ENCODE measurements around the gene SH3GL2.

The SH3GL2 gene

DNA sequence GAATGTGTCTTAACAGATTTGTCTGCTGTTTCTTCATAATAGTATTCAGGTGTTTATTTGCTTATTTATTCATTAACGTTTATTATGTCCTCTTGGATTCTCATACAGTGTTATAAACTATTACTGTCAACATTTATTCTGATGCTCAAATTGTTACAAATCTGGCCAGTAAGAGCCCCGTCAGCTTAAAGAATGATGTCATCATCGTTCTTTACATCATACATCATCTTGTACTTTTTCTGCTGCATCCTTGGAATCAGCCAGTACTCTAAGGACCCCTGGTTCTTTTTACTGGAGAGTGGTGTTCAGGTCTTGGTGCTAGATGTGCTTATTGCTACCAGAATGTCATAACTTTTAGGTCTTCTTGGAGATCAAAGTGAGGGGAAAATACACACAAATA is 86.6 kb downstream of the SH3GL2 start:
- no peak for DNase-seq

DNA sequence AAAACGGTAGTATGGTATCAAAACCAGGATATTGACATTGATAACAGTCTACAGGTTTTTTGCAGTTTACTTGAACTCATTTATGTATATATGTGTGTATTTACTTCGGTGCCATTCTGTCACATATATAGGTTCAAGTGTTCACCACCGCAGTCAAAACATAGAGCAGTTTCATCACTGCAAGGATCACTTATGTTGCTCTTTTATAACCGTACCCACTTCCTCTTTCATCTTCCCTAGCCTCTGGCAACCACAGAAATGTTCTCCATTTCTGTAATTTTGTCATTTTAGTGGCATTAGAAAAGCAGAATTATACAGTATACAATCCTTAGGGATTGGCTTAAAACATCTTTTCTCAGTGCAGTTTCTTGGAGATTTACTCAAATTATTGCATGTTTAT is 90.3 kb downstream of the SH3GL2 start:
- no peak for DNase-seq

DNA sequence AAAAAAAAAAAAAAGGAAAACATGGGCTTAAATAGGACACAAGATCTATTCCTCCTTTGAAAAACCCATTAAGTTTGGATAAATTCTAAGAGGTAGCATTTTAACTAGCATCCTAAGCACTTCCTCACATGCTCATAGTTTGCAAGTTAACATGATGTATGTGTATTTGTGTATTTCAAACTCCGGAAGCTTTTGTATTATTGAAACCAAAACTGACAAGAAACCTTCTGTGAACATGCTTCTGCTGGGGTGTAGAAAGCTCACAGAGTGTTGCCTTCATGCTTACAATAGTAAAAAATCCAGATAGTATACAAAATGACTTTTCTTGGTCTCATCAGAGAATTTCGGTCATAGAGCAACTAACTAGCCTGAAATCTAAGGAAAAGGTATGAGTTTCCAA is 103.8 kb downstream of the SH3GL2 start:
- no peak for DNase-seq

DNA sequence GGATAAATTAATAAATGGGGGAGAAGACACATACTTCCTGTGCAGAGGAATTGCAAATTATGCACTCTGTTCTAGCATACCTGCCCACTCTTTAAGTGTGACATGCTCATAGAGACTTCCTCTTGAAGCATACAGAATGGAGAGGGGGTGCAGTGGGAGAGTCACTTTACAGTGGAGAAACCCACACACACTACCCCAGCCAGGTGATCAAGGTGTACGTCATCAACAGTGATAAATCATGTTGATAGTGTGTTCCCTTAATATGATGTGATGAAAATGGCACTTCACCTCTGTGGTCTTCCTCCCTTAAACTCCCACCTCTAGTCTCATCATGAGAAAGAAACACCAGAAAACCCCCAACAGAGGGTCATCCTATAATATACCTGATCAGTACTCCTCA is 110.0 kb downstream of the SH3GL2 start:
- DNase-seq: no peak

DNA sequence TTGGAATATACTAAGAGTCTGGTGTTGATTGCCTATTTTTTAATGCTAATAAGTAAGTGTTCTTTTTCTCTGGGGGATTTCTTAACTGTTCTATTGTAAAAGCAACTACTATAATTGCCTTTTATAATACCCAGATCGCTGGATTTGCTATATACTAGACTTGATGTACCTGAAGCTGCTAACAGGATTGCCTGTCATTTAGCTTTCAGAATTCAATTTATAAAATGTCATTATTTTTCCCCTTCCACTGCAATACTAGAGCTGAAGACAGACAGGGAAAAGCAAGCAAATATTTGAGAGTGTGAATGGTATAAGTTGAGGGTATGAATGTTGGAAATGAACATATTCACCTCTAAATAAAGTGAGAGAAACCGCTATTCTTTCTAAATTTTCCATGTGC is 115.5 kb downstream of the SH3GL2 start:
- DNase-seq: no peak

DNA sequence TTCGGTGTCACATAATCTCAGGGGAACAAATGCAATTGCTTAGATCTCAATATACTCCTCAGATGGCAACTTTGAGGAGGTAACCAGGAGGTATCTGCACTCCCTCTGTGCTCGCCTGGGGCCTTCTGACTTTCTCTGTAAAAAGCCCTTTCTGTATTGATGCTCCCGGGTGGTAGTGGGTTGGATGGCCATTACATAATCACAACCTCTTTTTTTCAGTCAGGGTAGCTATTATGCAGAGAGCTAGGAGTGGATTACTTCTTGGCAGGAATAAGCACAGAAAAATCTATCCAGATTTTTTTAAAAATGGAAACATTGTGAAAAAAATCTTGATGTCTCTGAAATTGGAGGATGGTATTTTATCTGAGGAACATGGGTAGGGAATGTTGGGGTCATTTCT is 116.6 kb downstream of the SH3GL2 start:
- no peak for DNase-seq

DNA sequence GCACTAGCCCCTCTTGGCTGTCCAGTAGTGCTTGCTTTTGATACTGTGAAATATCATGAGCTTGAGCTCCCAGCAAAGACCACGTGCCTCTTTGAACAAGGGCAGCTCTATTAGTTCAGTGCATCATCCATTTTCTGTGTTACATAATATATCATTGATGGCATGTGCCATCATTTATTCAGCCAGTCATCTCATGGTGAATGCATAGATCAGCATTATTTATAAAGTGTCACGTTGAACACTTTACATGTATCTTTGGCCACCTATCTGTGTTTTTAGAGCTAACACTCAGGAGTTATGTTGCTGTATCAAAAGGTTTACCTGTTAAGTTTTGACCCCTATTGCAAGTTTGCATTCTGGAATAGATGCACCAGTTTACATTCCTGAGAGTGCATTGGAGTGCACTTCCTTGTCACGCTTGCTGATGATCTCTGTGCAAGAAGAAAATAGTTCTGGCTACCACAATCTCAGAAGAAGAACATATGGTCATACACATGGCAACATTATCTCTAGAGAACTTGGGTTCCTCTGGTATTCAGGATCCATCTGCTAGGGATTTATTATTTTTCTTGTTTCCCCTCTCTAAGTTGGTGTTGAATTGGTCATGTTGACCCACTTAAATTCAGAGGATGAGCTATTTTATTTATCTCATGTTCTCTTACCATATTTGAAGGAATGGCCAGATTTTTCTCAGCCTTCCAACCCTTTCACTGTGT is 120.9 kb downstream of the SH3GL2 start:
- no peak for DNase-seq

DNA sequence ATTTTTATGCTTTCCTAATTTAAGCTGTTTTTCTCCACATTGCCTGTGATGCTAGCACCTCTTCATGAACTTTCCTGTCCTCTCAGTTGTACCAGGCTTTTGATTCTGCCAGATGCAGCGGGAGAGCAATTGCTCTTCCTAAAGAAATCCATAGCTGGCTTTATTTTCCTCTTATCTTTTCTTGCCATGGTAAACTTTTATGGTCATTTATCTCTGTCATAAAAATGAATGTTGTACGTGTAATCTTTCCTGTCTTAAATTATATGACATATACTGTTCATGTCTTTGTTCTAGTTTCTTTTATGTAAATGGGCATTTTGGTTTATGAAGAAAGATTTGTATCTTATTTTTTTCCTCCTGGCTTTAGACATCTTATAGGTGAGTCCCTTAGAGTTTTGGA is 127.5 kb downstream of the SH3GL2 start:
- no peak for DNase-seq

DNA sequence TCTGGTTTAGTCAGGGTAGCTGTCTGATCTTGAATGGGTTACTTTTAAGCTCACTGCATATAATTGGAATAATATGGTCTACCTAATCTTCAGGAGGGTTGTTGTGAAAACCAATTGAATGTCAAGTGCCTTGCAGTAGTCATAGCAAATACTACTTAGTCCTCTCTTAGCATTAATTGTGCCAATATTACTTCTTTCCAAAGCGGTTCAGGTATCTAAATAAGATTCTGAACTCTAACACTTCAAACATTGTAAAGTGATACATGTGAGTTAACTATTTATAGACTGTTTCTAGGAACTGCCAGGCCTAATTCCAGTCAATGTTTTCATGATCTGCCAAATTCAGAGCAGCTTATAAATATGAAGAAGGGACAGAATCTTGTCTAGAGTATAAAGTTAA is 140.2 kb downstream of the SH3GL2 start:
- no peak for DNase-seq

DNA sequence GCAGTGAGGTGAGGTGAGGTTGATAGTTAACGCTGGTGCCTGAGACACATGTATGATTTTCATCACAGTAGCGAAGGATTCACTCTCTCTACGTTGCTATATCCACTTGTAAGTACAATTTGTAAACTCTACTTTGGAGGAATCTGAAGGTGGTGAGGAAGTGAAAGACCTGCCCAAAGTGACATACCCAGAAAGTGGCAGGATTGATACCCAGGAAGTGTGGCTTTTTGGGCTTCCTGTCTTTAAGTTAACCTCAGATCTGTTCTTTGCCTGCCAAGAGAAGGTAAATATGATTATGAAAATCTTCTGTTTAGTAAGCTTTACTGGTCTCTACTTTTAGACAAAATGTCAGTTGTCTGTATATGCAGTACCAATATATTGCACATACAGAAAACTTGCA is 143.1 kb downstream of the SH3GL2 start:
- DNase-seq: no peak

DNA sequence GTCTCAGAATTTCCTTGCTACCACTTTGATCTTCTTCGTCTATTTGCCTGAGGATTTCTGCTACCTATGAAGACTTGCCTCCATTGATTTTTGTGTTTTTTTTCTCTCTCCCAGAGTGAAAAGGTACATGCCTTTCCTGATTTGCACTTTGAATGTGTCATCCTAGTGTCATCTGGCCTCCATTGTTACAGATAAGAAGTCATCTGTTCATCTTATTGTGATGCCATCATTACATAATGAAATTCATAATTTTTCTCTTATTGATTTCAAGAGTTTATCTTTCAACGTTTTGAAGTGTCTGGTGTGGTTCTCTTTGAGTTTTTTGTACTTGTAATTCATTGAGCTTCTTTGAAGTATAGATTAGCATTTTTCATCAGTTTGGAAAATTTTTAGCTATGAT is 144.8 kb downstream of the SH3GL2 start:
- DNase-seq: no peak

DNA sequence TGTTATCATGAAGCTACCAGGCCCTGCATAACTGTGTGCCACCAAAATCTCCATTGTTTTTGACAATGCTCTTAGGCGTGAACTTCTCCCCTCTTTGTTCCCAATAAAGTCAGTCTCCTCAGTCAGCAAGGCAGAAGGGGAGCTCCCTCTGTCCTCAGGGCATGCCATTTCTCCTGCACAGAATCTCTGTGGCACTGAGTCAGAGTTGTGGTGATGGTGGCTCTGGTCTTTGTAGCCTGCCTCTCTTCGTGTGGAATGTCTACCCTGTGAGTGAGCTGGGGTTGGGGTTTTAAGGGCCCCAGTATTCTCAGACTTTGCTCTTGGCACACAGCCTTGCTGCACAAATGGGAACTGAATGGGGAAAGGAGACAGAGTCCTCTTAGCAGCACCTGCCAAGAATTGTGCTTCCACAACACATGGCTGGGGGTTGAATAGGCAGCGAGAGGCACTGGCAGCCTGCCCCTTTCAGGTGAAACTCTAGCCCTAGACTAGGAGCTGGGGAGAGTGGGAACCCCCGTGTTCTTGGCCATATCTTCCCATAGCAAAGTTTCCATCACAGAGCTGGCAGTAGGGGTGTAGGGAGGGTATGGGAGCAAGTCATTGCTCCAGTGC is 146.6 kb downstream of the SH3GL2 start:
- DNase-seq: no peak

DNA sequence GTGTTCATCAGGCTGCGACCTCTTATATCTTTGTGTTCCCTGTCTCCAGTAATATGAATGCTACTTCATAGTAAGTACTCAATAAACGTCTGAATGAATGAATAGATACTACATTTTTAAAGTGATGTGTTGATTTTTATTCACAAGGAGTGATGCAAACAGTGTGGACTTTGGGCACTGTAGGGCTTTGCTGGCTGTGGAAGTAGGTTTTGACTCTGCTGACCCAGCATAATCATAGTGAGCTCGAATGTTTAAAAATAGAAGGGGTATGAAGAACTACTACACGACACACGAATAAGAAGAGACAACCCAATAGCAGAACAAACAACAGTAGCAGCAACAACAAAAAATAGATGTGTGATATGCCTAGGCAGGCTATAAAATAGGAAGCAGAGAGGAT is 147.4 kb downstream of the SH3GL2 start:
- DNase-seq: no peak

DNA sequence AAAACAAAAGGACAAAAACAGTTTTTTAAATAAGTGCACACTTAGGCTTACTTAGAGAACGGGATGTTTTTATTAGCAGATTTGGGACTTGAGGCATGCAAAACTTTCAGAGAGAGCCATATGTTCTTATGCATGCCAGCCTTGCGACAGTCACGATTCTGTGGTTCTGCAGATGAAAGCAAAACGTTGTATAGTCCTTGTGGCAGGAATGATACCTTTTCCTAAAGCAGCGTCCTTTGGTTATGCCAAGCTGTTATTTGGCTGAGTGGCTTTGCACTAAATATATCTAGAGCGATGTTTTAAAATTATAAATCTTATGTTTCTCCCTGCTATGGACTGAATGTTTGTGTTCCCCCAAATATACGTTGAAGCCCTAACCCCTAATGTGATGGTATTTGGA is 152.0 kb downstream of the SH3GL2 start:
- no peak for DNase-seq

DNA sequence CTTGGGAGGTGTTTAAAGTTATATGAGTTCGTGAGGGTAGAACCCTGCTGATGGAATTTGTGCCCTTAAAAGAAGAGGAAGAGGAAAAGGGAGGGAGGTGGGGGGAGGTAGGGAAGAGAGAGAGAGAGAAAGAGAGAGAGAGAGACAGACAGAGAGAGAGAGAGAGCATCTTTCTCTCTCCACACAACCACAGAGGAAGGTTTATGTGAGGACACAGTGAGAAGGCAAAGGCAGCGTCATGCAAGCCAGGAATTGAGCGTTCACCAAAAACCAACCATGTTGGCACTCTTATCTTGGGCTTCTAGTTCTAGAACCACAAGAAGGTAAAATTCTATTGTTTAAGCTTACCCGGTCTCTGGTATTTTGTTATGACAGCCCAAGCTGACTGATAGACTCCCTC is 152.4 kb downstream of the SH3GL2 start:
- DNase-seq: no peak

DNA sequence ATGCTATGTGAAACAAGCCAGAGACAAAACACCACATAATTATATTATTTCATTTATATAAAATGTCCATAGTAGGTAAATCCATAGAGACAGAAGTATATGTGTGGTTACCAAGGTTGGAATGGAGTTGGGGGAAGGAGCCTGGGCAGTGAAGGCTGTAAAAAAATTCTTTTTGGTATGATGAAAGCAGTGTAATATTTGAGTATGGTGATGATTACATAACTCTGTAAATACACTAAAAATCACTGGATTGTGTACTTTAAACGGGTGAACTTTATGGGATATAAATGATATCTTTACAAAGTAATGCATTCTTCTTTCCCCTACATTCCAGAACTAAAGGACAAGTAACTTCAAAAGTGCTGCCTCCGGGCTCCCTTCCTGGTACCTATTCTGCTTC is 155.8 kb downstream of the SH3GL2 start:
- DNase-seq: no peak

DNA sequence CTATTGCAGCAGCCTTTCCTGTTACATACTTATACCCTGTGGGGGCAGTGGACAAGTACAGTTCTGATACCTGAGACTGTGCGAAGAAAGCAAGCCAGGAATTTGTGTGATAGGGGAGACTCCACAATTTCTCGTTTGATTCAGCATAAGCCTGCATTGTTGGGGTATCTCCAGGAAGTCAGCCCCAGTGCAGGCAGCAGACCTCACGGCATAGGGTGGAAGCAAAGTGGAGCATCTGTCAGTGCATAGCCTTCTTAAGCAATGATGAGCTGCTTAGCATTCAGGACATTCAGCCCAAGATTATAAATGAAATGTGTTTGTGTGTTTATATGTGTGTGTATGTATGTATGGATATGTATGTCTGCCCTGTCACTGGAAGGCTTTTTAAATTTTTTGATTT is 157.0 kb downstream of the SH3GL2 start:
- DNase-seq: no peak

DNA sequence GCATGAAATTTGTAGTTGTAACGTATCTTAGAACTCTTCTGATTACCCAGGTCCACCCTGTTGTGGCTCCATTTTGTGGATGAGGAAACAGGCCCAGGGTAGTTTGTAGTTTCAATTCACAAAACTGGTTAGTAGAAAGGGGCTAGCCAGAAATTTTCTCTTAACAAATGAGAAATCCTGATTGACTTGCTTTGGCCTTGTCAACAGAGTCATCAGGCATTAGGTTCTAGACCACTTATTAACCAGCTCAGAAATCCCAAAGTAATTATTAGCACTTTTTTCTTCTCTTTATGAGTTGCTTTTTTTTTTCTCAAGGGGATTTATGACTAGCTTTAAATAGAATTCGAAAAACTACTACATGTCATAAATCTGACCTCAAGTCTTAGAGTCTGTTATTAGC is 160.2 kb downstream of the SH3GL2 start:
- no peak for DNase-seq

DNA sequence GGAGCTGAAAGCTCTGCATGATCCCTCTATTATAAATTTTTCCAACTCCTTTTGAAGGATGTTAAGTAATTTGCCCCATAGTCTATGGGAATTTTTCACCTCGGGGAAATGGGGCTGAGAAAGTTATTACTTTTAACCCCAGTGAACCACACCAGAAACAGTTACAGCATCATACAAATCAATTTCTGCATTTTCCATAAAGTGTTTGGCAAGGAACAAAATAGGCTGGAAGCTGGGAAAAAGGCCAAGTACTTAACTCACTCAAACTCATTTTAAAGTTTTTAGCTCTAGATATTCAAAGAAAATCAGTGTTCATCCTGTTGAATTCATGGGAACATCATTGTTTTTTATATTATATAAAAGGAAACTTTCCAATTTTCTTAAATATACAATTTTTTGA is 160.9 kb downstream of the SH3GL2 start:
- no peak for DNase-seq

DNA sequence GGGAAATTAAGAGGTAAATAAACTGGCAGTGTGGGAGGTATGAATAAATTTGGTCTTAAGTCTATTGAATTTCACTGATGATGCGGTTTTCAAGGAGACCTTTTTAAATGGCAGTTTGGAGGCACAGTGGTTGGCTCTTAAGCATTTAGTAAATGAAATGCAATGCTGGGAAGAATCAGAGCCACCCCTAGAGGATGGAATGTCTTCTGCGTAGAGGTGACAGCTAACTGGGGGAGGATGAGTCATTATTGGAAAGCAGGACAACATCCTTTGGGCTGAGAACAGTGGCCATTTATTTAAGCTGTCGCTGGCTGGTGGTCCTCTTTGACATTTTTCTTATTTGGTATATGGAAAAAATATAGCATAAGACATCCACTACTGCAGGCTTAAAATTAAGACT is 163.2 kb downstream of the SH3GL2 start:
- DNase-seq: no peak

DNA sequence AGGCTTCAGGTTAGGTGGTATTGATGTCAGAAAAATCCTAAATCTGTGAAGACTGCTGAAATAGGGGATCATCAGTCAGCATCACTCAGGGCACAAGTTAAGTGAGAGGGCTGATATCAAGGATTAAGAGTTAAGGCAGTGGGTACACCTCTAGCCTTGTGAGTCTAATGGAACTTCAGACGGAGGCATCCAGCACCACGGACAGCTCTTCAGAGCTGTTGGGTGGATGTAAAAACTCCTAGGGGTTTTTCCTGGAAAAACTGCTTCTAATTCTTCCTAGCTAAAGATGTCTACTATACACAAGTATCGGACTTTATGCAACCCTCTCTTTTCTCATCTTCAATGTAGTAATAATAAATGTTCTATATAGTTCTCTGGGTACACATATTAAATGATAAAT is 165.9 kb downstream of the SH3GL2 start:
- no peak for DNase-seq

DNA sequence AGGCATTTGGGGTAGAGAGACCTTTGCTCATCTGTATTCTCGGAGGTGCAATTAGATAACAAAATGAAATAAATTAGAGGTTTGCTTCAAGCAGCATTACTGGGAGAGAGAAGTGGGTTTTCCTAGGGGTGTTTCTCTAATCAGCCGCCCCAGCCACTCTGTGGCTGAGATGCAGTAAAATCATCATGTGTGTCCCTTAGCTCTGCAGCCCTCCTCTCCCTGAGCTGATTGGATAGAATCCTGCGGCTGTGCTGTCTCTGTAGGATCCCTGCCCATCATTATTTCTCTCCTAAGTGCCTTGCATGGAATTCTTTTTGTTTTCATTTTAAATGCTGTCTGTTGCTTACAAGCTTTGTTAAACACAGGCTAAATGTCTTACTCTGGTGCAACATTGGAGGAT is 171.4 kb downstream of the SH3GL2 start:
- no peak for DNase-seq

DNA sequence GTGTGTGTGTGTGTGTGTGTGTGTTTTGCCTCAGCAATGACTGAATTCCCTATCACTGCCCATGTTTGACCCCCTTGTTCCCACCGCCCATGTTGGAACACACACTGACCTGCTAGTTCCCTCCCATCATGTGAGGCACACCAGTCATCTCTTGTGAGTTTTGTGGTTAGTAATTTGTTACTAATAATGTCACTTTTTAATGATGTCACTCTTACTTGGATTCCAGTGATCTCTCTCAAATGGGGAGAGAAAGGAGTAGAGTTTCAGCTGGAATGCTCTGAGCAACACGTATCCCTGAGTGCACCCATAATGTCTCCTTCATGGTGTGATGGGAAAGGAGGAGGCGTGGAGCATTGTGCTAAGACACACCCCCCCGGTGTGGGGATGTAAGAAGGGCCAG is 172.6 kb downstream of the SH3GL2 start:
- DNase-seq: no peak

DNA sequence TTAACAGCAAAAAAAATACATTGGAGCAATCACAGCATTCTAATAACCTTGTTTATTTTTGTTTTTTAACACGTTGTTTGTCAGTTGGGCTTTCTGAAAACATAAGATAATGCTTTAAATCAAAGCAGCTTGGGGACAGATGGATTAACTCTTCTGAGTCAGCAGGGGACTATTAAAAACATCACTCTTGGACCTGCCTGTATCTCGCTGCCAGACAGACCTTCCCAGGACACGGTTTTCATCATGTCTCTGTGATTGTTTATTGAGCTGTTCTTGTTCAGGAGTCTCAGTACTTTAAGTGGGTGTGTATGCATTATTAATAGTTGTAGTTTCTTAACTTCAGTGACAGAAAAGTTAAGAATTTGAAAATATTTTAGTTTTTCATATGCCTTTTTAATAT is 173.2 kb downstream of the SH3GL2 start:
- no peak for DNase-seq

DNA sequence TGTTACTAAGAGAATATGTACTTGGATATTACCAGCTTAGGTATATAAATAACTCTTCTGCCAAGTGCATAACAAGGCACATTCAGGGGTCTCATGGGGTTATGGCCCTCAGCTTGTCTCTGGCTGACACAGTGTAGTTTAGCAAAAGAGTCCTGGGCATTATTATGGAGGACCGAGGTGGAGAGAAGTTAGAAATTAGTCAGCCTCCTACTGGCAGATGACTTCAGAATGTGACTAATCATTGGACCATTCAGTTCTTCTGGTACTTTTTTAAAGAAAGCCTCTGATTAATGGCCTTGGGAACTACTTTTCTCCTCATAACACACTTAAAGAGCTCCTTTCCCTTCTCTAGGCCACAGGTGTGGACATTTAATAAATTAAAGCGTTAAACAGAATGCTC is 178.9 kb downstream of the SH3GL2 start:
- DNase-seq: no peak

Data from SHP77 treated with DMSO at 0.1 percent for 48 hours (cell line).